GM21737 (cell line): Measurements from ENCODE around the gene KCNMA1.

Source experiments
- ATAC-seq: cut with Tn5 transposase; IDR thresholded peaks from one replicate; pipeline ENCODE4 v1.9.1; 2021; ENCODE audit warnings: mild to moderate bottlenecking, moderate library complexity; ENCODE audit not compliant: unreplicated experiment

Gene KCNMA1

DNA sequence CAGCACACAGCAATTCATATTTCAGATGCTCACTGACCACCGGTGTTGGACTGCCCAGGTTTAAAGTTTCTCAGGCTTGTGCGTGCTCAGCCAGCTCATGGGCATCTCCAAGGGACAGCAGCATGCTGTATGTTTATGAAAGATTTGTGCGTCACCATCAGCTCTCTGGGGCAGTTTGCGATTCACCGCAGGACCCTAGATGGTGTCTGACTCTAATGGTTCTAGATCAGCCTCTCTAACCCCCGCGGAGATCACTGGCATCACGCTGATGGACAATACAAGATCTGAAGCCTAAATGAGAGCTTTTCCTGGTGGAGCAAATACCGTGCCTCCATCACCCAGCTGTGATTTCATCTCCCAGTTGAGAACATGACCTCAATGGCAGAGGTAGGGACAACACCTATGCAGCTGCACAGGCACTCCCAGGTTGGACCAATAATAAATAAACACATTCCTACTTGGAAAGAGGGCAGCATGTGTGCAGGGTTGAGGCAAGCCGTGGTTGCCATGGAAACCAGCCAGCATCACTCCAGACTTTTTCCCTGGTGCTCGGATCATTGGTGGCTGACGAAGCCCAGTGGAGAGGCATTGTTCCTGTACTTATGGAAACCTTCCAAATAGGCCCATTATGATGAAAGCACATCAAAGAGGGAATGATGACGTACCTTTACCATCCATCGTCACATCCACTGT is 253.6 kb downstream of the KCNMA1 start:
- ATAC-seq = no peak

DNA sequence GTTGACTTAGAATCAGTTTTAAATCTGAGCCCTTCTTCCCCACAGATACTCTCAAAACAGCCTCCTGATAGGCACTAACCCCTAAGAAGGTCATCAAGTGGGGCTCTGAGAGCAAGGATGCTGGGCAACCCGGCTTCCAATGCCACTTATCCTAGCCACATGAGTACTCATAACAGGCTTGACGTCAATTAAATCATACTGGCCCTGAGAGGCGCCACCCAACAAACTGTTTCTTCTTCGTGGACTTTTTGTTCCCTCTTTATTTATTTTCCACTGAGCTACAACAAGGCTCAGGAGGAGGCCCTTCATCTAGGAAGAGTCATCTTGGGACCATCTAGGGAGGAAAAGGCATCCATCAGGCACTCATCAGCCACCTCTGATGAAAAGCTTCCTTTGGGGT is 255.9 kb downstream of the KCNMA1 start:
- ATAC-seq = no peak

GRCh38 chr10:77380723-77381122 is 256.9 kb downstream of the KCNMA1 start:
- ATAC-seq = no peak

DNA sequence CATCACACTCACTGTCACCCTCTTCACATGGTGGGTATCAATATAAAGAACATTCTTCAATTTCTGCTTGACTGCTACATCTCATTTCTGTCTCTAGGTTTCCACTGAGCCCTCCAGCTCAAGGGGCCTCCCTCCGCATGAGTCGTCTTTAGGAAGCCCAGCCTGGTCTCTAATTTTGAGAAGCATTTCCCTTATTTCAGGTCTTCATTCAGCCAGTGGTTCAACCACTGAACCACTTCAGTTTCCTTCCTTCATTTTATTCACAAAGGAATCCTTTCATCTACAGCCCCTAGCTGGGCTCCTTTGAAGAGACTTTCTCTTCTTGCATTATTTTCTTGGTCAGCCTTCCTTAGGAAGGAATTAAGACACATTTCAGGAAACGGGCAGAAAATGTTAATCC is 257.4 kb downstream of the KCNMA1 start:
- ATAC-seq = no peak

DNA sequence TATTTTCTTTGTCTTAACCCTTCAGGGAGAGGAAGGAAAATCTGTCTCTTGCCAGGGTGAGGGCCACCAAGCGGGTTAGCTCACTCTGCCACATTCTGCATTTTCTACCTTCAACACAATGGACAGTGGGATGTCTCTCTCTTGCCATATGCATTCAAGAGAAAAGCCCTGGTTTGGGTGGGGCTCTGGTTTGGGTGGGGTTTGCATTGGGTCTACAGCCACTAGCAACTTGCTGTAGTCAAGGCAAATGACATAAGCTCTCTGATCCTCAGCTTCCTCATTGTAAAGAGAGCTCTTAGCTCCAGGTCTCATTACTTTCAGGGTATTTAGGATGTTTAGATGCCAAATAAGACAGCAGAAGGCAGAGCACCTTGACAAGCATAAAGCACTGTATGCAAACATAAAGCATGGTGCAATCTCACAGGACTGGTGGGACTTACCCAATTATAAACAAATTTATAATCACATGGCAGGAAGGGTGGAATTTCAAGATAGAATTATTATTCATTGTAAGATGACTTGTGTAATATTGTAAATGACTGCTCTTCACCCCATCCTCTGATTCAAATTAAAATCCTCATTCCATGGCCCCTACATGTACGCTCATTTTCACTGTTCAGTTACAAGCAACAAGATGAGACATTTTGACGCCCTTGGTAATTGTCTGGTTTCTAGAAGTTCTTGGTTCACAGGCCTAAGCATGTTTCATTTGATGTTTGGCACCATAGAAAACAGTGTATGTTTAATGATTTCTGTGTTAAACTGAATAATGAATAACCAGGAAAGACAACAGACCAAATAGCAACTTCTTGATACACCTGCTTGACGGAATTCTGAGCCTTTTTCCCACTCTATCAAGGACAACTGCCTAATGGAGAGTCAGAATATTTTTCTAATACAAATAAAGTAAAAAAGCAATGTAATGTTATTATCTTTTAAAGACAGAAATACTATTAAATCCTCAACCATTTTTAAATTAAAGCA is 258.9 kb downstream of the KCNMA1 start:
- ATAC-seq = no peak

DNA sequence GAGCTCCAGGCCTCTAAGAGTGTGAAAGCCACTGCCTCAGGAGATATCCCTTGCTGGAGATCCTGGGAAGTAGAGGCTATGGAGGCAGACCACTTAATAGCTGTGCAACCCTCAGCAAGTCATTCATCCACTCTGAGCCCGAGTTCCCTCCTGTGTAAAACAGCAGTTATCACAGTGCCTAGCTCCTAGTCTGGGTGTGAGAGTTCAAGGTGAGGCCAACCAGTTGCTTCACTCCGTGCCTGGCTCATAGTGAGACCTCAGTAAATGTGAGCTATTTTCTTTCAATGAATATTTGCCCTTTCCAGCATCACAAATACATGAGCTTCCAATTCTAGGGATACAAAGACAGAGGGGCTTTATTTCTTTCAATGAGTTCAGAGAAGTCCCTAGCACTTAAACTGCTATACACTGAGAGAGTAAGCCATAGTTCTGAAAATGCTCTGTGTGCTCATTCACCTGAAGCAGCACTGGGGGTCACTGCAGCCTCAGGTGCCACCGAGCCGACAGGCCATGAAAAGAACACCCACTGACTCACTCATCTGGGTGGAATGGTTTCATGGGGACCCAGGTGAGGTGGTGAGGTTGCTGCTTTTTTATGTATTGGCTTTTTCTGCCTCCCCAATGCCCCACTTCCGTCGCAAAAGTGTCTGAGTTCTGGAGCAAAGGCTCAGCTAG is 259.8 kb downstream of the KCNMA1 start:
- no peak for ATAC-seq

DNA sequence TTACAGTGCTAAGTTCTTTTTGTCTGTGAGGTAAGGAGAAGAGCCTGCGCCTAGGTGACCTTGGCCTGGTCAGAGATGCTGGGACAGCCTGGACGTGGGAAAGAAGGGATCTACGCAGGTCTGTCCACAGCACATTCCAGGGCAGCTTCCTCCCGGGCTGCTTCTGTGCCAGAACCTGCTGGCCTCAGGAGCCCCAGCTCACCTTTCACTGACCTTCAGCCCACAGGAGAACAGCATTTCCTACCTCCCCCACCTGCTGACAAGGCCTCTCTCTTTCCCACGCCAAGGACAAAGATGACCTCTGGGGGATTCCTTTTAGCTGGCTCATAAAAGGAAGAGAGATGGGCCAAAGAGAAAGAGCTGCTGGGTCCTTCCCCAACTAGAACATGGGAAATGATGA is 260.6 kb downstream of the KCNMA1 start:
- ATAC-seq = no peak

DNA sequence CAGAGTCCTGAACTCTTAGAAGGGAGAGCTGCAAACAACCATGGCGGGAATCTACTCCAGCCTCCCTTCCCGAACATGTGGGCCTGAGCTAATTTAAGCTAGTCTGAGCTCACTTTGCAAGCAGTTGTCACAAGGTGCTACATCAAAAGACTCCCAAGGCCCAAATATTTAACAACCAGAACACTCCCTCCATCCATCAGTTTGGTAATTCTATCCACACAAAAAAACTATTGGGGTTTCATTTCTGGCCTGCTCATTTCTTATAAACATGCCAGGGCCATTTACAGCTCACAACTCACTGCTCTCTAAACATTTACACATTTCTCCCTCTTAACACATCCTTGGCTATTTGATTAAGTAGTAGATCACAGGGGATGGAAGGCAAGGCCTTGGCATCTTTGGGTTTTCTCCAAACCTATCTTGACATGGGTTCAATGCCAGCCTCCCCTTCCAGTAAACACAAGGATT is 263.4 kb downstream of the KCNMA1 start:
- ATAC-seq = no peak

DNA sequence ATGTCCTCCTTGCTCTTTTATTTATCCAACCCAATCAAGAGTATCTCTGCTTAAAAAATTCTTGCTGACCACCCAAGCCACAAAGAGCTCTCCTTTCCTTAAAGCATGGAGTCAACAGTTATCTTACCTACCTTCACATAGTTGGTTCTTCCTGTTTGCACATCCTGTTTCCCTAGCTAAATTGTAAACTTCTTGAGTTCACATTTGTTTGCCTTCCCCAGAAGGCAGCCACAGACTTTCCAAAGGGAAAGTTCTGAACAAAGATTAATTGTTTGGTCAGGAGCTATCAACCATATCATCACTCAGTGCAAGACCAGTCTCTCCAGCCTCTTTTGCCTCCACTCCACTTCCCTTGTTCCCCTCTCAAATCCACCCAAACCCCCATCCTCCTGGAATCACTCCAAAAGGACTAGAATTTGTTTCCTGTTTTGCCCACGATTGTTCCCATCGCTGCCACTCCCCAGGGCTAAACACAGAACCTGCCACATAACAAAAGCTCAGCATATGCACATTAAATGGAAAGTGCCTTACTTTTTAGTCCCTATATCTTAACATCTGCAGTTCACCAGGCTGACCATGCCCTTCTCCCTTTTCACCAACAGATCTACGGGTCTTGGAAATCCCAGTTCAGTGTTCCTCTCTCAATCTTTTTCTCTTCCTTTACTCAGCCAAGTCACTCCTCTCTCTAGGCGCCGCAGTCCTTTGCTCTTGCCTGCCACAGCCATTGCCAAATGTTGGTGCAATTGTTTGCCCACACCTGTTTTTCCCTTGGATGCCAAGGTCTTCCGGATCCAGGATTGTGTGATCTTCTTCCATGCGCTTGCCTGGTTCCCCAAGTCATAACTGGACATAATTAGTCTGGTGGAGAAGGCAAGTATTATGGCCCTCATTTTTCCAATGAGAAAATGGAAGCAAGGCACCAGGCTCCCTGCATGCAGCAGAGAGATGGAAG is 265.5 kb downstream of the KCNMA1 start:
- no peak for ATAC-seq

DNA sequence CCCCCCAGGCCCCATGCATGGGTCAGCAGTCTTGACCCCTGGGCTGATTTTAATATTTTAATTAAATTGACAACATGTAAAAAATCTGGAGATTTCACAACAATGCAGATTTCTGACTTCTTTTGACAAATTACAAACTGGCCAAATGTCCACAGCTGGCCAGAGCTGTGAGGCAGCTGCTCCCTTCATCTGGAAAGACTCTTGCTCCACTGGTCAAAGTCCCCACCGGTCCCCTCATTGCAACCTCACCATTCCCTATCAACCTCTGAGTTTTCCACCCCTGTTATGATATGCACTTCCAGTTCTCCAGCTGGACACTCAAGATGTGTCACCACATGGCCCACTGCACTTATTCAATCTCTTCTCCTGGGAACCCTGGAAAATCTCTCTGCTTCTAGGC is 266.2 kb downstream of the KCNMA1 start:
- no peak for ATAC-seq

GRCh38 chr10:77368006-77368405 is 269.6 kb downstream of the KCNMA1 start:
- ATAC-seq = no peak

GRCh38 chr10:77363210-77363609 is 274.4 kb downstream of the KCNMA1 start:
- no peak for ATAC-seq

DNA sequence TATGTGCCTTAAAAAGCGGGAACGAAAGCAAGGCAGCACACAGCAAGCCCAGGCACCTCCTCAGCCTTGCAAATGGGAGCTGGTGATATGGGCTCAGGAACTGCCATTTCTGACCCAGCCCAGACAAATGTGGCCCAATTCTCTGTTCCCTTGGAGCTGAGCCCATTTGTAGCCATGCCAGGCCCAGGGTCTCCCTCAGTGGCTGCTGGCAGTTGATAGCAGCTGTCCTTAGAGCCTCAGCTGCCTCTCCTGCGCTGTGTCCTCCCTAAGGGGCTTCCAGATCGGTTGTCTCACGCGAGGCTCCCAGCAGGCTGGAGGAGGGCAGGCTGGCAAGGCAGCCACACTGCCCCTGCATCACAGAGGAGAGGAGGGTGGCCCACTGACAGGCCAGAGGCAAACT is 275.8 kb downstream of the KCNMA1 start:
- ATAC-seq = no peak

DNA sequence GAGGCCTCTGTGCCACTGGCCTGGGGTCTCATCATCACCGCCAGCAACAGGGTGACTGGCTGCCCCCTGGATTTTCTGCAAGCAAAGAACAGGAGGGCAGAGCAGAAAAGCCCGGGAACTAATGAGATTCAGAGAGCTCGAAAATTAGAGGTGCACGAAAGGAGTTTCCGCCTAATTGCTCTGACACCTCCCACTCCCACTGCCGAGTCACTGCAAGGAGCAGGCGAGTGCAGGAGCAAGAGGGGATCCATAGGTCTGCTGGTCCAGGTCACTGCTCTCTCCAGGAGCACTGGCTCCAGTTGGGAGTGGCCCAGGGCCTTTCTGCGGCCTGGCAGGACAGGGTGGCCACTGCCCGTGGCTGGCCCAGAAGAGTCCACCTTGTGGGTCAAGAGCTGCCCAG is 276.2 kb downstream of the KCNMA1 start:
- ATAC-seq = no peak

DNA sequence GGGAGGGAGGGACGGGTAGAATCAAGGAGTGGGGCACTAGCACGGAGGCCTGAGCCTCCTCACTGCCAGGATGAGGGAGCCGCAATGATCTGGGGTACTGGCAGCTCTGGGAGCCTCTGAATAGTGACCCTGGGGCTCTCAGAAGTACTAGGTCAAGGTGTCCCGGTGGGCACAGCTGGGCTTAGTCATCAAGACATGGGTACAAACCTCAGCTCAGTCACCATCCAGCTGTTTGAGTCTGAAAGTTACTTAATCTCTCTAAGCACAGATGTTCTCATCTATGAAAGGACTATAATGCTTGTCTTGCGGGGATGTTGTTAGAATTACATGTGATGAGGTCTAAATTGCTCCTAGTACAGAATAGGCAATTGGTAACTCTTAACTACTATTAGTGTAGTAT is 276.8 kb downstream of the KCNMA1 start:
- no peak for ATAC-seq

- ATAC-seq = no peak
These were observed 277.6 kb downstream of the KCNMA1 start for GRCh38 chr10:77359950-77360520.

- no peak for ATAC-seq
These were observed 278.3 kb downstream of the KCNMA1 start for GRCh38 chr10:77359287-77359691.

DNA sequence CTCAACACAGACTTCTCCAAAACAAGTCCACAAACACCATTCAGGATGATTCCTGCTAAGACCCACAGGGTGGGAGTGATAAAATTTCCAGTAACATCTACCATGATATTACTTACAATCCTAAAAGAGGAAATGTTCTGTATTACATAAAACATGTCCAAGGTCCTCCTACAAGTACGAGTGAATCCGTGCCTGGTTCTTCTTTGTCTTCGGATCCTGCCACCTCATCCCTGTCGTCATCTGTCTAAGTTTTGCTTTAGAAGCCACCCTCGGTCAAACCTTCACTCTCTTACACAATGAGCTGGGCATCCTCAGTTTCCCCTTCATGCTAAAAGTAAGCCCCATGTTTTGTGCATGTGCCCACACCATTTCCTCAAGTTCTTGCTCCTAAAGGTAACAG is 279.0 kb downstream of the KCNMA1 start:
- ATAC-seq = no peak

DNA sequence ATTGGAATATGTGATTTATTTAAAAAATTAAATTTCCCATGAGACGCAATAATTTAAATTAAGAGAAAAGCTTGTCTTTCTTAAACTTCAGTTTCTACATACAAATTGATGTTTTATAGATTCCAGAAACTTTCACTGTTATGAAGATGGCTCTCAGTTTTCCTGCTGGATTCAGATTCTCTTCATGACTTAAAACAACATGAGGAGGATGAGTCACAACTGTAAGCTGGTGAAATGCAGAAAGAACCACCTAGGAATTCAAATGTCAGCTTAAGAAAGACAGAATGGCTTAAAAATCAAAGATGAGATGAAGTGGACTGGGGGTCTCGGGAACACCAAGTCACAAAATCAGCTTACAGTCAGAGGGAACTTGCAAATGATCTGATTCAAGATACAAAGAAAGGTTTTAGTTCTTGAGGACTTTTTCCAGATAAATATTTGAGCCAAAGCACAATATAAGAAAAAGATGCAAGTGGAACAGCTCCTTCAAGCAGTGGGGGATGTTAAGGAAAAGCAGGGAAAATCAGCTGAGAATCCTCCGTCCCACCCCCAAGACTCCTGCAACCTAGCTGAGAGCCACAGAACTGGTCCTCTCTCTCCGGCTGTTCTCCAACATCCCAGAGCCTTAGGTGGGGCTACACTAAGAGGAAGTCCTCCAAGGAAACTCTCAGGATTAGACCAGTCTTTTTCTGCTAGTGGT is 279.8 kb downstream of the KCNMA1 start:
- ATAC-seq = no peak
